ENCODE measurements around the gene DMD. TPM values are rescaled to one million over a fixed set of nuclear protein-coding genes. Genes with fewer than 3 reads are reported as not detected.

The DMD gene
- total RNA-seq, 1 experiment from 2014 or later: 19.3 TPM

DNA sequence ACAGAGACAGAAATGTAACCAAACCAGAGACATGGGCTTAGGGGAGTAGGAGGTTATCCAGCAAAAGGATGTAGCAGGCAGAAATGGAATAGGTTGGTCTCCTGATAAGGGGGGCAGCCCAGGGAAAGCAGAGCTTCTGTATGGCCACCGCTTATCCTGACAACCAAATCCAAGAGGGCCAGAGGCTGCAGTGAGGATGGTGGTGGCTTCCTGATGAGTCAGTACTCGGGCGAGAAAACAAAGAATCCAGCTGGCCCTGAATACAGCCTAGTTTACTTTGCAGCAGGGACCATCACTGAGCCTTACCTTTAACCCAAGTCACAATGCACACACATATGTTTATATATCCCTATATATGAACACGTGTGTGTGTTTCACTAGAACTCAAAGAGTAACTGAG, 2009.8 kb downstream of the DMD start:
- ChIA-PET CTCF (interaction anchor here (0.6 to 1.3 kb wide), 4 partner anchors 9 to 460 kb away, joined by 3 to 6 read pairs (median 4); no protein-coding TSS in a partner anchor), POLR2A (no interaction called here)
- Mint-ChIP-seq H3K4me1 (ENCODE audit: insufficient read depth, unreplicated experiment) (no peaks in the 10 kb centered on the region), H3K27me3 (ENCODE audit: insufficient read depth, unreplicated experiment) (no peaks in the 10 kb centered on the region), H3K9me3 (ENCODE audit: unreplicated experiment) (no peaks in the 10 kb centered on the region), H3K4me3 (ENCODE audit: unreplicated experiment) (no peak overlapping the region), H3K27ac (ENCODE audit: low read depth, unreplicated experiment) (no peak overlapping the region), H3K36me3 (ENCODE audit: insufficient read depth, unreplicated experiment) (no peaks in the 10 kb centered on the region)
- intact Hi-C loops (cut with micrococcal nuclease): no loop called here
- no TSS peak for BruUV-seq (replicated peaks)
- DNase-seq (ENCODE audit: unreplicated experiment): no peak
- TF ChIP-seq, protein P1, sequence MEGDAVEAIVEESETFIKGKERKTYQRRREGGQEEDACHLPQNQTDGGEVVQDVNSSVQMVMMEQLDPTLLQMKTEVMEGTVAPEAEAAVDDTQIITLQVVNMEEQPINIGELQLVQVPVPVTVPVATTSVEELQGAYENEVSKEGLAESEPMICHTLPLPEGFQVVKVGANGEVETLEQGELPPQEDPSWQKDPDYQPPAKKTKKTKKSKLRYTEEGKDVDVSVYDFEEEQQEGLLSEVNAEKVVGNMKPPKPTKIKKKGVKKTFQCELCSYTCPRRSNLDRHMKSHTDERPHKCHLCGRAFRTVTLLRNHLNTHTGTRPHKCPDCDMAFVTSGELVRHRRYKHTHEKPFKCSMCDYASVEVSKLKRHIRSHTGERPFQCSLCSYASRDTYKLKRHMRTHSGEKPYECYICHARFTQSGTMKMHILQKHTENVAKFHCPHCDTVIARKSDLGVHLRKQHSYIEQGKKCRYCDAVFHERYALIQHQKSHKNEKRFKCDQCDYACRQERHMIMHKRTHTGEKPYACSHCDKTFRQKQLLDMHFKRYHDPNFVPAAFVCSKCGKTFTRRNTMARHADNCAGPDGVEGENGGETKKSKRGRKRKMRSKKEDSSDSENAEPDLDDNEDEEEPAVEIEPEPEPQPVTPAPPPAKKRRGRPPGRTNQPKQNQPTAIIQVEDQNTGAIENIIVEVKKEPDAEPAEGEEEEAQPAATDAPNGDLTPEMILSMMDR (IDR thresholded peaks at IDR 0.05; ENCODE audit: unreplicated experiment): no peak

DNA sequence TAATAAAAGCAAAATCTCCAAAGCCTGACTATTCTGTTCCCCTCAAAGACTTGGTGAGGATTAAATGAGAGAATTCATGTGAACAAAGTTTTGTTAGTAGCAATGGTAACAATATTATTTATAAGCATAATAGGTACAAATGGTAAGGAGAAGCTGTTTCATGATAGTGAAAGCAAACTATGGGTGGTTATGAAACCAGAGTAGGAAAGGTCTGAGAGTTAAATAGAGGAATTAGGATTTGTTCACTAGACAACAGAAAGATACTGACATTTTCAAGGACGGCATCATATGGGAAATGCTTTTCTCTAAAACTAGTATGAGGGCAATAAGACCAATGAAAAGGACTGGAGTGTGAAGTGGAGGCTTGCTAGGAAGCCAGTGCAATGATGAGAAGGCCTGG, 2010.9 kb downstream of the DMD start:
- Mint-ChIP-seq H3K4me3 (ENCODE audit: unreplicated experiment) (no peak overlapping the region), H3K27me3 (ENCODE audit: insufficient read depth, unreplicated experiment) (no peaks in the 10 kb centered on the region), H3K36me3 (ENCODE audit: insufficient read depth, unreplicated experiment) (no peaks in the 10 kb centered on the region), H3K27ac (ENCODE audit: low read depth, unreplicated experiment) (no peak overlapping the region), H3K9me3 (ENCODE audit: unreplicated experiment) (no peaks in the 10 kb centered on the region), H3K4me1 (ENCODE audit: insufficient read depth, unreplicated experiment) (no peaks in the 10 kb centered on the region)
- no TSS peak for BruUV-seq (replicated peaks)
- DNase-seq (ENCODE audit: unreplicated experiment): no peak
- intact Hi-C loops (cut with micrococcal nuclease): no loop called here
- TF ChIP-seq, protein P1 (IDR thresholded peaks at IDR 0.05; ENCODE audit: unreplicated experiment): no peak
- ChIA-PET CTCF (interaction anchor here (1.1 to 1.2 kb wide), 2 partner anchors 8 to 12 kb away, joined by 3 to 4 read pairs; no protein-coding TSS in a partner anchor), POLR2A (no interaction called here)

GRCh38 chrX:31199840-31200114, 2011.6 kb downstream of the DMD start:
- BruUV-seq (replicated peaks): no TSS peak
- H3K36me3 Mint-ChIP-seq (ENCODE audit: insufficient read depth, unreplicated experiment): no peaks in the 10 kb centered on the region
- H3K27ac Mint-ChIP-seq (ENCODE audit: low read depth, unreplicated experiment): no peak overlapping the region
- ChIA-PET POLR2A (no interaction called here), CTCF (no interaction called here)
- H3K4me1 Mint-ChIP-seq (ENCODE audit: insufficient read depth, unreplicated experiment): no peaks in the 10 kb centered on the region
- intact Hi-C loops (cut with micrococcal nuclease): no loop called here
- no peak overlapping the region for H3K4me3 Mint-ChIP-seq (ENCODE audit: unreplicated experiment)
- TF ChIP-seq, protein P1 (IDR thresholded peaks at IDR 0.05; ENCODE audit: unreplicated experiment): no peak
- no peaks in the 10 kb centered on the region for H3K9me3 Mint-ChIP-seq (ENCODE audit: unreplicated experiment)
- no peak for DNase-seq (ENCODE audit: unreplicated experiment)
- H3K27me3 Mint-ChIP-seq (ENCODE audit: insufficient read depth, unreplicated experiment): peaks cover under 1% of the 10 kb centered on the region

DNA sequence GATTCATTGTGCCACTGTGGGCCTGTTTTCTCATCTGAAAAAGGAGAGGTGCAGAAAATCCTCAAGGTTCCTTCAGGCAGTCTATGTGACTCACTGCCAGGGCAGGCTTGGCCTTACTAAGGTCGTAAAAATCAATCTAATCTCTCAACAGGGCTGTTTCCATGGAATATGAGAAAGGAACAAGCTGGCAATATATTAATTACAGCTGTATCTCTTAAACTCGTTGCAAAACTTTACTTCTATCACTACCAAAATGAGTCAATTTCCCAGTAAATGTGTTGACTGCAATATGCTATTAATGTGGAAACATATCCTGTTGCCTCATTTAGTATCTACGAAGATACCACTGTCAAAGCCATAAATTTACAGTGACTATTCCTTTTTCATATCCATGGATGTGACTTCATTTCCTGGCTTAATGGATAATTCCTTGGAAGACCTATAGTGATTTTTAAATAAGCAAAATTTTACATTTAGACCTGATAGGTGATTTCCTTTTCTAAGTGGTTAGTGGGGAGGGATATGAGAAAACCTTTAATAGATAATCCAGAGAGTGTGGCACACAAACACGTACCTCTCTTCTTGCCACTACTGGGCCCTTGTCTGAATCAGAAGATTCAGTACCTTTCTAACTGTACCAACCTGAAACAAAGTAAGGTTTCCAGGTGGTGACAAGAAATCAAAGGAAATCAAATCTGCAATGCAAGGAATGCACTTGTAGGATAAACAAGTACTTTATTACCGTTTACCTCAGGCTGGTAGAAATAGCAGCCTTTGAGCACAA, 2012.1 kb downstream of the DMD start:
- POLR2A ChIA-PET: no interaction called here
- Mint-ChIP-seq H3K4me1 (ENCODE audit: insufficient read depth, unreplicated experiment) (no peaks in the 10 kb centered on the region), H3K27me3 (ENCODE audit: insufficient read depth, unreplicated experiment) (peaks cover 6% of the 10 kb centered on the region), H3K27ac (ENCODE audit: low read depth, unreplicated experiment) (no peak overlapping the region), H3K36me3 (ENCODE audit: insufficient read depth, unreplicated experiment) (no peaks in the 10 kb centered on the region), H3K4me3 (ENCODE audit: unreplicated experiment) (no peak overlapping the region), H3K9me3 (ENCODE audit: unreplicated experiment) (no peaks in the 10 kb centered on the region)
- DNase-seq (ENCODE audit: unreplicated experiment): peak; percentile 3
- TF ChIP-seq, protein P1 (IDR thresholded peaks at IDR 0.05; ENCODE audit: unreplicated experiment): no peak
- intact Hi-C loops (cut with micrococcal nuclease): no loop called here
- CTCF ChIA-PET: interaction anchor here (0.6 kb wide), 1 partner anchor 1226 kb away, joined by 3 read pairs; no protein-coding TSS in a partner anchor
- no TSS peak for BruUV-seq (replicated peaks)

Measured in MCF 10A (cell line).